ENCODE results near the gene COG6.
A peak's percentile ranks its signal among the peaks of the same experiment; 100 is the strongest.

Gene COG6

DNA sequence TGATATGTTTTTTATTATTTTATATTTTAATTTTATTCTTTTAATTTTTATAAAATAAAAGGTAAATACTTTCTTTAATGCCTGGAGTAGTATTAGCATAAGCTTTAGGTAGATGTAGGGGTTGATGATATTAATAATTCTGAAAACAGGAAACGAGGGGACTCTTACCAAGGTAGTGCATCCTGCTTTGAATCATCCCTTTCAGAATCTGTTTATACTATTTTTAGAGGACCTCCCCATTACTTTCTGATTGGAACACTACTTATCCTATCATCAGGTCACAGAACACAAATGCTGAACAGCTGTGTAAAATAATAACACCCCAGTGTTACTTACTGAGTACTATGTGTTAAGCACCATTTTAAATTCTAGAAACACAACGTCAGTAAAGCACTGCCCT lies 27.3 kb downstream of the COG6 start:
- no peak for DNase-seq

- peak; percentile 88 for DNase-seq
These were observed 29.2 kb downstream of the COG6 start for GRCh38 chr13:39684531-39685137.

DNA sequence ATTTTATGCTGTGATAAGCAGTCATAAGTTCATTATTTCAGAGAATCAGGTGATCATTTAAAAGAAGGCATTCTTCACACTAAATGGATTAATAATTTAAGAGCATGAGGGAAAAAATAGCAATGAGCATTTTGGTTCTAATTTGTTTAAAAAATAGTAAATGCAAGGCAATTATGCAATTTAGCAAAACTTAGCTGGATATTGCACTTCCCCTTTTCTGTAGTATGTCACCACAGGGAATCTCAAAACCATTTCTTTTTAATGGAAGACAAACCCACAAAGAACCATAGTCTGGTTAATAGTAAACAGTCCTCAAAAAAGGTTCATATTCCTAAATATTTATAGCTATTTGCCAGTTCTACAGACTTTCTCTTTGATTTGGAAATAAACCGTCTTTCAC lies 30.2 kb downstream of the COG6 start:
- DNase-seq, result peak; percentile 51

- DNase-seq, result peak; percentile 38
These were observed 32.8 kb downstream of the COG6 start for GRCh38 chr13:39688278-39688677.

GRCh38 chr13:39688699-39689405 lies 33.4 kb downstream of the COG6 start:
- peak; percentile 64 for DNase-seq

DNA sequence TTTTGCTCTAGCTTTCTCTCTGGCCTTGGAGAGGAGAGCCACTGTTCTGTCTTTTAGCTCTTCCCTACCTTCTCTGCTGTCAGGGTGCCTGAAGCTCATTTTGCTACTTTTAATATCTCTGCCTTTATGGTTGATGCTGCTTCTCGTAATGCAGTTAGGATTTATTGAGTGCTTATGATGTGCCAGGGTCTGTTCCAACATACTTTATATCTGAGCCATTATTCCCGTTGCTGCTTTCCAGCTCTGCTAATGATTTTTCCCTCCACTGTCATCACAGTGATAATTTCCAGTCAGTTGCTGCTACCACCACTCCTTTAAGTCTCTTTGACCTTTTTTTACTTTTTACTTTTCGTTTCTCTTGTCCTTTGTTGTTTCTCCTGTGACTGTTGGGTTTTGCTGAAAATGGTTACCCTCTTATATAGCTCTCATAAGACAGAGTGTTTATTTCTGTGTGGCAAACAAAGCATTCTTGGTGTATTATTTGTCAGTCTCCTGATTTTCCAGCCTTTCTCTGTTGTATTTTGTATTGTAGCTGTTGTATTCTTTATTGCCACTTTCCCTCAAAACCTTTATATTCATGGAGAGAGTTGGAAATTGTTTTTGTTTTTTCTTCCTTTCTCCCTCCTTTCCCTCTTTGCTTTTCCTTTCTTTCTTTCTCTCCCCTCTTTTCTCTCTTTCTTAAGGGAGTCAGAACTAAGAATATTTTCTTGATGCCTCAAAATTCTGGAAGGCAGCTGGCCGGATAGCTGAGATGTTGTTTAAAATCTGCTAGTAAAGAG lies 37.4 kb downstream of the COG6 start:
- DNase-seq, result no peak

DNA sequence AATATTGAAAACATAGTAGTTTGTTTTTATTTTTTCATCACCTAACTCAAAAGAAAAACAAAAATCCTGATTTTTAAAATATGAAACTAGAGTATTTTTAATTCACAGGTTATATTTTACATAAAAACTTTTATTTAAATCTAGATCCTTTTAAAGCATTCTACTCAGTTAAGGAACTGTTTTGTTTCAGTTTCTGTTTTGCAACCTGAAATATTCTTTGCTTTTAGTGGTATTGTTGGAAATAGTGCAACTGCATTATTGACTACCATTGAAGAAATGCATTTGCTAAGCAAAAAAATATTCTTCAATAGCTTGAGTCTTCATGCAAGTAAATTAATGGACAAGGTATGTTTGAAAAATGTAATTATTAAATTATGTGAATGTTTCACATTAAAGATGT lies 43.8 kb downstream of the COG6 start:
- no peak for DNase-seq

- DNase-seq, result no peak
These were observed 57.2 kb downstream of the COG6 start for GRCh38 chr13:39712626-39713025.

- no peak for DNase-seq
These were observed 73.7 kb downstream of the COG6 start for GRCh38 chr13:39729156-39729555.

GRCh38 chr13:39734952-39735351 lies 79.5 kb downstream of the COG6 start:
- no peak for DNase-seq

DNA sequence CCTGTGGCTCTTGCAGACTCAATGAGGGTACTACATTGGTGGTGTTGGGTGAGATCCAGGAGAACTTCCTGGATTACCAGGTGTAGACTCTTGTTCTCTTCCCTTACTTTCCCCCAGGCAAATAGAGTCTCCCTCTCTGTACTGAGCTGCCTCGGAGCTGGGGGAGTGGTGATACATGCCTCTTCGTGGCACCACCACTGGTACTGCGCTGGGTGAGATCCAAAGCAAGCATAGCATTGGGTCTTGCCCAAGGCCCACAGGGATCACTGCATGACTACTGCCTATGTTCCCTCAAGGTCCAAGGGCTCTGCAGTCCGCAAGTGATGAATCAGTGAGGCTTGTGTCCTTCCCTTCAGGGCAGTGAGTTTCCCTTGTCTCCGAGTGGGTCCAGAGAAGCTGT lies 81.6 kb downstream of the COG6 start:
- no peak for DNase-seq

- no peak for DNase-seq
These were observed 85.3 kb downstream of the COG6 start for GRCh38 chr13:39740761-39741160.

- DNase-seq, result no peak
These were observed 93.5 kb downstream of the COG6 start for GRCh38 chr13:39748961-39749360.

DNA sequence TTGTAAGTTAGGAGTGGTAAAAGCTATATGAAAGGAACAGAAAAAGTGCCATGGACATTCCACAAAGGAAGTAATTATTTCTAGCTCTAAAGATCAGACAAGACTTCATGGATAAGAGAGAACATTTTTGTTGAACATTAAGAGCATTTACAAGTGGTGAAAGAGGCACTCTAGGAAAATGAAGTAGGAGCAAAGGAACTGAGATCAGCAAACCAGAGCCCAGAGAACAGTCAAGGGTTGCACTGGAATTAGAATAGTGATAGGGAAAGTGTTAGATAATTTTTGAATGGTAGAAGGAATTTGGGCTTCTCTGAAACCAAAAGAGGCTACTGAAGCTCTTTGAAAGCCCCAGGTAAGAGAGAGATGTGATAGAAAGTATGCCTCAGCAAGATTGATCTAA lies 94.1 kb downstream of the COG6 start:
- DNase-seq, result no peak

- DNase-seq, result no peak
These were observed 96.3 kb downstream of the COG6 start for GRCh38 chr13:39751805-39752204.

- DNase-seq, result no peak
These were observed 105.1 kb downstream of the COG6 start for GRCh38 chr13:39760521-39760920.

- DNase-seq, result peak; percentile 59
These were observed 110.5 kb downstream of the COG6 start for GRCh38 chr13:39765801-39766463.

- no peak for DNase-seq
These were observed 111.1 kb downstream of the COG6 start for GRCh38 chr13:39766464-39767158.

- DNase-seq, result no peak
These were observed 112.5 kb downstream of the COG6 start for GRCh38 chr13:39767791-39768517.

GRCh38 chr13:39768962-39769361 lies 113.5 kb downstream of the COG6 start:
- no peak for DNase-seq

GRCh38 chr13:39770221-39771090 lies 115.0 kb downstream of the COG6 start:
- DNase-seq, result no peak

All from hematopoietic multipotent progenitor cell treated with erythropoietin and hydrocortisone succinate and interleukin-3 and kit ligand, for 4 days (in vitro differentiated cells).